Fibroblast of lung (primary cell): ENCODE measurements around the gene DDAH2. TPM values are rescaled to one million over a fixed set of nuclear protein-coding genes. Genes with fewer than 3 reads are reported as not detected.

Experiments used
- DNase-seq, 2 donors: peaks; one replicate each; pipeline versions ENCODE4 v3.0.0 to v3.0.0-alpha.2; 2010; ENCODE audit warnings: low read depth in 2 of 2
- H2AFZ ChIP-seq: 2 replicates; pipeline ENCODE4 v1.5.1; 2012; ENCODE audit warnings: low read length, control low read depth, inconsistent platforms
- H3K27ac ChIP-seq: 2 replicates; pipeline ENCODE4 v1.5.1; 2011; ENCODE audit warnings: low read length, control low read depth; ENCODE audit not compliant: insufficient read depth
- H3K27me3 ChIP-seq: 2 replicates; pipeline ENCODE4 v1.5.1; 2011; ENCODE audit warnings: mild to moderate bottlenecking, low read length; ENCODE audit not compliant: control insufficient read depth, insufficient read depth
- H3K36me3 ChIP-seq: 2 replicates; pipeline ENCODE4 v1.5.1; 2011; ENCODE audit warnings: low read length; ENCODE audit not compliant: control insufficient read depth, insufficient read depth
- H3K4me1 ChIP-seq: 2 replicates; pipeline ENCODE4 v1.5.1; 2011; ENCODE audit warnings: low read length; ENCODE audit not compliant: control insufficient read depth, insufficient read depth; ENCODE audit errors: extremely low read depth
- H3K4me2 ChIP-seq: 2 replicates; pipeline ENCODE4 v1.5.1; 2011; ENCODE audit warnings: low read length, control low read depth; ENCODE audit not compliant: insufficient read depth; ENCODE audit errors: extremely low read depth
- H3K4me3 ChIP-seq, 4 experiments: fragments of 200-600 bp in 1 of 4; sonication (generic) in 1 of 4; replicated peaks in 1 of 4; 2 replicates each; pipeline ENCODE4 v1.5.1; 2011 to 2016; ENCODE audit warnings: low read length in 4 of 4, low read depth in 3 of 4, mild to moderate bottlenecking in 3 of 4, control low read depth in 2 of 4, inconsistent platforms in 1 of 4, mixed read lengths in 1 of 4; ENCODE audit not compliant: insufficient read depth in 1 of 4; ENCODE audit errors: control extremely low read depth in 1 of 4
- H3K79me2 ChIP-seq: 2 replicates; pipeline ENCODE4 v1.5.1; 2012; ENCODE audit warnings: mild to moderate bottlenecking, low read length, inconsistent platforms; ENCODE audit not compliant: control insufficient read depth, insufficient read depth
- H3K9ac ChIP-seq: 2 replicates; pipeline ENCODE4 v1.5.1; 2011; ENCODE audit warnings: mild to moderate bottlenecking, low read length, control low read depth; ENCODE audit not compliant: insufficient read depth
- H3K9me3 ChIP-seq: 2 replicates; pipeline ENCODE4 v1.5.1; 2012; ENCODE audit warnings: low read depth, low read length; ENCODE audit not compliant: control insufficient read depth, insufficient read depth
- H4K20me1 ChIP-seq: 2 replicates; pipeline ENCODE4 v1.5.1; 2011; ENCODE audit warnings: low read length; ENCODE audit not compliant: control insufficient read depth, insufficient read depth; ENCODE audit errors: extremely low read depth
- CTCF ChIP-seq, 2 donors: IDR thresholded peaks in 1 of 2; conservative IDR thresholded peaks in 1 of 2; 1 replicate in 1 of 2; 2 replicates in 1 of 2; pipeline ENCODE4 v1.5.1; 2011 to 2012; ENCODE audit warnings: low read length in 2 of 2, control low read depth in 1 of 2, inconsistent platforms in 1 of 2, low read depth in 1 of 2, mild to moderate bottlenecking in 1 of 2
- EZH2 ChIP-seq: IDR thresholded peaks from 2 replicates; pipeline ENCODE4 v1.5.1; 2012; ENCODE audit warnings: low read length, control low read depth, mild to moderate bottlenecking; ENCODE audit errors: missing control alignments
- polyA plus RNA-seq, 2 donors: library from polyadenylated mRNA; depleted of rRNA in 1 of 2; stranded (reverse) in 1 of 2; unstranded in 1 of 2; fragments of >200 nt; gene quantifications; 2 replicates each; pipeline ENCODE4 v1.2.1, GENCODE V29; 2011 to 2012; ENCODE audit warnings: missing spikeins in 1 of 2
- total RNA-seq: library from RNA; depleted of rRNA; stranded (reverse); fragments of >200 nt; gene quantifications from 2 replicates; pipeline ENCODE4 v1.2.1, GENCODE V29; 2014

DDAH2 gene
- total and polyA plus RNA-seq, 2 donors (not counting 1 experiment from before 2014, with no cell fraction given), result 42.5 to 119 TPM

- H3K27me3 ChIP-seq, result peaks cover 24% of the 10 kb centered on the region
- no peaks in the 10 kb centered on the region for H3K79me2 ChIP-seq
- H3K36me3 ChIP-seq, result no peaks in the 10 kb centered on the region
- H3K9me3 ChIP-seq, result no peaks in the 10 kb centered on the region
- no peak overlapping the region for H3K4me3 ChIP-seq
- no peak overlapping the region for H3K4me2 ChIP-seq
- H3K9ac ChIP-seq, result no peak overlapping the region
- H3K27ac ChIP-seq, result no peak overlapping the region
- DNase-seq, result no peak
- TF ChIP-seq CTCF (conservative IDR thresholded peaks at IDR 0.05 in 1 of 2, IDR thresholded peaks at IDR 0.05 in 1 of 2; ENCODE audit: low read depth in 1 of 2, low read length in 2 of 2) (no peak), EZH2 (no peak)
- no peaks in the 10 kb centered on the region for H4K20me1 ChIP-seq
- no peaks in the 10 kb centered on the region for H3K4me1 ChIP-seq
- no peak overlapping the region for H2AFZ ChIP-seq
Observed at GRCh38 chr6:31713991-31714684, 15.0 kb downstream of the DDAH2 start.

DNA sequence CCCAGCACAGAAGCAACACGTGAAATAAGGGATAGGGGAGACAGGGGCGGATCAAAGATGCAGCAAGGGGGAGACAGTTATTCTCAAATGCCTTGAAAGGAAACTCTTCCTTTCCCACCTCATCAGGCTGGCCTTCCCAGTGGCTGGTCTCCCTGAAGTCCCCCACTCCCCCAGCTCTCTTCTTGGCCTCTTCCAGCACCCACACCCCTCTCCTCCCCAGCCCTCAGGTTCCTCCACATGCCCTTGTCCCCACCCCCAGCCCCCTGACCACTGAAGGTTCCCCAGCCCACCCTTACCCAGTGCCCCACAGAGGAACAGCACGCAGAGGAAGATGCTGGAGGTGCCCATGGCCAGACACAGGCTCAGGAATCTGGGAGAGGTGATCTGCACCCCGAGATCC, 15.6 kb downstream of the DDAH2 start:
- no peak for DNase-seq
- no peaks in the 10 kb centered on the region for H3K9me3 ChIP-seq
- H3K4me3 ChIP-seq, result no peak overlapping the region
- H2AFZ ChIP-seq, result no peak overlapping the region
- H3K4me2 ChIP-seq, result no peak overlapping the region
- H3K36me3 ChIP-seq, result no peaks in the 10 kb centered on the region
- TF ChIP-seq CTCF (conservative IDR thresholded peaks at IDR 0.05 in 1 of 2, IDR thresholded peaks at IDR 0.05 in 1 of 2; ENCODE audit: low read depth in 1 of 2, low read length in 2 of 2), result no peak
- no peak for TF ChIP-seq EZH2
- H3K27ac ChIP-seq, result no peak overlapping the region
- no peaks in the 10 kb centered on the region for H3K79me2 ChIP-seq
- no peaks in the 10 kb centered on the region for H3K4me1 ChIP-seq
- H3K27me3 ChIP-seq, result peaks cover 24% of the 10 kb centered on the region
- no peak overlapping the region for H3K9ac ChIP-seq
- no peaks in the 10 kb centered on the region for H4K20me1 ChIP-seq

- H3K9me3 ChIP-seq, result no peaks in the 10 kb centered on the region
- no peak overlapping the region for H3K4me3 ChIP-seq
- peaks cover 20% of the 10 kb centered on the region for H3K27me3 ChIP-seq
- TF ChIP-seq CTCF (conservative IDR thresholded peaks at IDR 0.05 in 1 of 2, IDR thresholded peaks at IDR 0.05 in 1 of 2; ENCODE audit: low read depth in 1 of 2, low read length in 2 of 2) (no peak), EZH2 (no peak)
- H2AFZ ChIP-seq, result no peak overlapping the region
- DNase-seq, result no peak
- no peak overlapping the region for H3K27ac ChIP-seq
- H3K36me3 ChIP-seq, result no peaks in the 10 kb centered on the region
- H3K79me2 ChIP-seq, result no peaks in the 10 kb centered on the region
- no peak overlapping the region for H3K9ac ChIP-seq
- no peaks in the 10 kb centered on the region for H3K4me1 ChIP-seq
- no peak overlapping the region for H3K4me2 ChIP-seq
- no peaks in the 10 kb centered on the region for H4K20me1 ChIP-seq
Observed at GRCh38 chr6:31712296-31712695, 16.8 kb downstream of the DDAH2 start.
